Cardiac fibroblast (primary cell): ENCODE data around the gene COL7A1.
"Not testable (repeated sequence)": the region's sequence is repeated elsewhere in the genome, so short reads cannot be mapped to it uniquely, and the experiment has no call there.

ENCODE experiments used
- DNase-seq, 2 donors: peaks; one replicate each; pipeline versions ENCODE4 v3.0.0 to v3.0.0-alpha.2; 2010; ENCODE audit warnings: low read depth in 2 of 2
- H3K4me3 ChIP-seq, 2 donors: replicated peaks in 1 of 2; 1 replicate in 1 of 2; 2 replicates in 1 of 2; pipeline ENCODE4 v1.5.1; 2011; ENCODE audit warnings: low read depth in 2 of 2, low read length in 2 of 2, mild to moderate bottlenecking in 2 of 2, moderate library complexity in 1 of 2
- CTCF ChIP-seq: IDR thresholded peaks from one replicate; pipeline ENCODE4 v1.5.1; 2011; ENCODE audit warnings: low read depth, mild to moderate bottlenecking, low read length, inconsistent platforms

Gene COL7A1

GRCh38 chr3:48555231-48555948 is 39.7 kb downstream of the COL7A1 start:
- no peak for DNase-seq
- peak overlapping the region in 1 of 2 donors; percentile 75 for H3K4me3 ChIP-seq
- TF ChIP-seq CTCF, result no peak

- no peak for DNase-seq
- TF ChIP-seq CTCF, result no peak
- H3K4me3 ChIP-seq, result no peak overlapping the region
Measured at GRCh38 chr3:48553886-48554845, 41.0 kb downstream of the COL7A1 start.

- DNase-seq, result no peak
- no peak for TF ChIP-seq CTCF
- no peak overlapping the region for H3K4me3 ChIP-seq
Measured at GRCh38 chr3:48553361-48553760, 41.8 kb downstream of the COL7A1 start.

- no peak for TF ChIP-seq CTCF
- no peak overlapping the region for H3K4me3 ChIP-seq
- DNase-seq, result no peak
Measured at GRCh38 chr3:48552111-48552951, 42.8 kb downstream of the COL7A1 start.

- DNase-seq, result not testable (repeated sequence)
Measured at GRCh38 chr3:48551651-48552050, 43.5 kb downstream of the COL7A1 start.

GRCh38 chr3:48548729-48549705 is 46.1 kb downstream of the COL7A1 start:
- TF ChIP-seq CTCF, result peak; percentile 95
- no peak overlapping the region for H3K4me3 ChIP-seq

More at GRCh38 chr3:48551651-48552050, 43.5 kb downstream of the COL7A1 start:
- H3K4me3 ChIP-seq, result not testable (repeated sequence)

More at GRCh38 chr3:48548729-48549705, 46.1 kb downstream of the COL7A1 start:
- peak; percentile 78 to 85 for DNase-seq
